RPMI7951 (cell line): ENCODE results near the gene CLIC5. TPM values are rescaled to one million over a fixed set of nuclear protein-coding genes. Genes with fewer than 3 reads are reported as not detected.

Source experiments
- DNase-seq: peaks from one replicate; pipeline ENCODE4 v3.0.0-alpha.2; 2012; ENCODE audit warnings: low read depth
- total RNA-seq: library from RNA; depleted of rRNA; stranded (reverse); fragments of >200 nt; shearing (Covaris generic); gene quantifications from 2 replicates; pipeline ENCODE4 v1.2.3, GENCODE V29; 2014; rRNA removed

CLIC5 gene
- total RNA-seq: 0.10 TPM in 1 of 2 replicates, not detected in the other

- DNase-seq: no peak
Observed at GRCh38 chr6:46015119-46015968, at the start of gene CLIC5. TSS of gene CLIC5 (minus strand) at chr6:46015860. CDS start at chr6:46015542, 318 bp downstream.

DNA sequence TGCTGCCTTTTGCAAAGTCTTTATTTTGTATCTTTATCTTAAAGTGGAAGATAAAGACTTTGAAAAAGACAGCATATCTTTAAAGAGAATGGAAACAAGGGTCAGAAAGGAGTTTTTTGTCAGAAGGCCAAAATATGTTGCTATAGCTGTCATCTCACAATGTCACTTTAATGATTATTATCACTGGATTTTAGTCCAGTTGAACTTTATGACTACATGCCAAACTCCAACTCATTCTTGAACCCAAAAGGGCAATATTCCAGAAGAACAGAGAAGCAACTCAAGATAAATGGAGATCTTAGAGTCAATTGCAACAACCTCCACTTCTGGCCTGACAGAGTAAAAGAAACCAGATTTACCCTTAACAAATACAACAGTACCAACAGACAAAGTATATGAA is 47.3 kb upstream of the CLIC5 start:
- no peak for DNase-seq

DNA sequence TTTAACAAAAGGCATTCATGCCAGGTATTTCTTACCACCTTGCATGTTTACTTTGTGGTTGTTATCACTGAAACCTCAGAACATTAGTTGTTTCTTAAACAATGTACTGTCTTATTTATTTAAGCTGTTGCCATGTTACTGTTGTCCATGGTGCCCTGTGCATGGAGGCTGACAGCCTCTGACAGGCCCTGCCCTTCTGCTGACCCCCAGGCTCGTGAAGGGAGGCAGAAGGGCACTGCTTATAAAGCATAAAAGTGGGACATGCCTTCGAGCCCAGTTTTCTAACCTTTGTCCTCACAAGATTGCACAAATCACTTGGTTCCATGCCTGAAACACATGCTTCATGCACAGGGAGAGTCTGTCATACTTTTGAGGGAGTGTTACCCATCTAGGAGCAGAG is 46.7 kb upstream of the CLIC5 start:
- DNase-seq: no peak

DNA sequence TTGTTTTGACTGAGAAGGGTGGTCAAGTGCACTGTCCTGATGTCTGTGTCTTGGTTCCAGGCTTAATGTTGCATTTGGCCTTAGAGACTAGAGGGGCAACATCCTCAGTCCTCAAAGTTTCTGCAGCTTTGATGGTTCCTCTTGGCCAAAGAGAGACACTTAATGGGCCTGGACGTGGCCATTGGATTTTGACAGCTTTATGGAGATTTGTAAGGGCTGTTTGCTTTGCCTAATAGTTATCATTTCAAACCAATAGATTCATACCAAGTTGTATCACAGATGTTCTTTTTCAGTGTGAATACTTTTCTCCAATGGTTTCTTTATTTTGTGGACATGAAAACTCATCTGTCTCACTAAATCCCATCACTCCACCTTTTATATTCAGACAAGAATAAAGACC is 45.8 kb upstream of the CLIC5 start:
- DNase-seq: no peak

DNA sequence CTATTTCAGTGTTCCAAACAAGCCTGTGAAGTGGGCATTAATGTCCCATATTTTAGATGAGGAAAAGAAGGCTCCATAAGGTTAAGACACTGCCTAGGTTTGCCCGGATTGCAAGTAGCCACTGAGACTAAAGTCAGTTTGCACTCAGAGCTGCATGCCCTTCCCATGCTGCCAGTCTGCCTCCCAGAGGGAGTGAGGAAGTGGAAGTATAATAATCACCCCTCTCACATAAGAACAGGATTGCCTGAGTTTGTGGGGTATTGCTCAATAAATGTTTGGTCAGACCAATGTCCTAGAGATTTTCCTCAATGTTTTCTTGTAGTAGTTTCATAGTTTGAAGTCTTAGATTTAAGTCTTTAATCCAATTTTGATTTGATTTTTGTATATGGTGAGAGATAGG is 43.9 kb upstream of the CLIC5 start:
- DNase-seq: no peak

DNA sequence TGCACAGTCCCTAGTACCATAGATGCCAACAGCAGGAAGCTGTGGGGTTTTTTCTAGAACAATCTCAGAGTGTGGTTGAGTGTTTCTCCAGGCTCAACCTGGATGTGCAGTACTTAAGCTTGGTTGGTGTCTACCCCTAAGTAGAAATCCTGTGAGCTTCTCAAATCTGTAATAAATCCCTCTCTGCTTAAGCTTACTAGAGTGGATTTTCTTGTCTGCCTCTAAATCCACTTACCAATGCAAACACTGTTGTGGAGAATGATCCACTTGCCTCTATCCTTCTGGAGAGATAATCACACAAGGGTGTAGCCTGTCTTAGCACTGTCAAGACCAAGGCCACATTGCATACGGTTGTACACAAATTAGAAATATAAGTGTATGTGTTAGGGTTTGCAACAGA is 43.3 kb upstream of the CLIC5 start:
- DNase-seq: no peak

GRCh38 chr6:46057792-46058191 is 42.1 kb upstream of the CLIC5 start:
- no peak for DNase-seq

DNA sequence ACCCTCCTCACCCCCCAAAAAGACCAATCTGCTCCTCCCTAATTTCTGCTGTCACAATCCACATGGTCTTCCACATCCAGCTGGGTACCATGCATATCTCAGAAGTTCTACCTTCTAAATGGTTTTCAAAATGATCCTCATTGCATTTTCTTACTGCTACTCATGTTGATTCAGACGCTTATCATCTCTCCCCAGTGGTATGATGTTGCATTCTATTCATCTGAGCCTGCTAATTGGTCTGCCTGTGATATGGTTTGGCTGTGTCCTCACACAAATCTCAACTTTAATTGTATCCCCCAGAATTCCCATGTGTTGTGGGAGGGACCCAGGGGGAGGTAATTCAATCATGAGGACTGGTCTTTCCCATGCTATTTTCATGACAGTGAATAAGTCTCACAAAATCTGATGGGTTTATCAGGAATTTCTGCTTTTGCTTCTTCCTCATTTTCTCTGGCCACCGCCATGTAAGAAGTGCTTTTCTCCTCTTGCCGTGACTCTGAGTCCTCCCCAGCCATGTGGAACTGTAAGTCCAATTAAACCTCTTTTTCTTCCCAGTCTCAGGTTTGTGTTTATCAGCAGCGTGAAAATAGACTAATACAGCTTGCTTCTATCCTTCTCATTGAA is 41.4 kb upstream of the CLIC5 start:
- DNase-seq: no peak

- no peak for DNase-seq
Observed at GRCh38 chr6:46054516-46054915, 38.9 kb upstream of the CLIC5 start.

DNA sequence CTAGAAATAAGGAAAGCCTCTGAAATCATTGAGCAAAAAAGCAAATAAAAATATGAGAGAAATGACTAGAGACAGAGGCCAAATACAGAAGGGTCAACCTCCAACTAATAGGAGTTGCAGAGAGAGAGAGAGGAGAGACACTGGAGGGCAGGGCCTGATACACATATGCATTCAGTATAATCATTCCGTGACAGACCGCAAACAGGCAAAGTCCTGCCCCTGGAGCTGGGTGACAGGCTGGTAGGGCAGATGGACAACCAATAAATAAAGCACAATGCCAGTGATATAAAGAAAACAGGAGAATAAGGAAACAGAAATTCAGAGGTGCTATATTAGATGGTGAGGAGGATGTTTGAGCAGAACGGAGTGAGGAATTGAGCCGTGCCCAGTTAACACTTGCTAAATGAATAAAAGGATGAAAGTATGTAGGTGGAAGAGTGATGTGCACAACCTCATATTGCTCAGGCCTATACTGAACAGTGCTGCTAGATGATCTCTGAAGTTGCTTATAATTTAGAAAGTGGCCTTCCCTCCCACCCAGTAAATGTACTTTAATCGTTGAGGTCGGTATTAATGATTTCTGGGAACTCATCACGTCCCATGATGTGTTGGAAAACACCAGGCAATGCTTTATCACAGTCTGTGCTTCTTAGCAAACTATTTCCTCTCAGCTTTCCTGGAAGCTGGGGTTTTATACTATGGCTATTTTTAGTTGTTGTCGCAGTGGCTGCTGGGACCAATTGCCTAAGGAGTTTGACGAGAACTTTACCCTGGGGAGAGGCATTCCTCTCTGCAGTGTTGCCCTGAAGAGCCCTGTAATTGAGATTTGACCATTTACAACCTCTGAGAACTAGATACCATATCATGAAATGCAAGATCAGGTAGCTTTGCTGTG is 37.6 kb upstream of the CLIC5 start:
- no peak for DNase-seq

- DNase-seq: no peak
Observed at GRCh38 chr6:46052479-46052878, 36.8 kb upstream of the CLIC5 start.

- DNase-seq: no peak
Observed at GRCh38 chr6:46051962-46052361, 36.3 kb upstream of the CLIC5 start.

- DNase-seq: no peak
Observed at GRCh38 chr6:46050845-46051405, 35.3 kb upstream of the CLIC5 start.

- no peak for DNase-seq
Observed at GRCh38 chr6:46048646-46049297, 33.1 kb upstream of the CLIC5 start.

- no peak for DNase-seq
Observed at GRCh38 chr6:46046558-46047174, 31.0 kb upstream of the CLIC5 start.

GRCh38 chr6:46044881-46045617 is 29.4 kb upstream of the CLIC5 start:
- DNase-seq: peak; percentile 87

DNA sequence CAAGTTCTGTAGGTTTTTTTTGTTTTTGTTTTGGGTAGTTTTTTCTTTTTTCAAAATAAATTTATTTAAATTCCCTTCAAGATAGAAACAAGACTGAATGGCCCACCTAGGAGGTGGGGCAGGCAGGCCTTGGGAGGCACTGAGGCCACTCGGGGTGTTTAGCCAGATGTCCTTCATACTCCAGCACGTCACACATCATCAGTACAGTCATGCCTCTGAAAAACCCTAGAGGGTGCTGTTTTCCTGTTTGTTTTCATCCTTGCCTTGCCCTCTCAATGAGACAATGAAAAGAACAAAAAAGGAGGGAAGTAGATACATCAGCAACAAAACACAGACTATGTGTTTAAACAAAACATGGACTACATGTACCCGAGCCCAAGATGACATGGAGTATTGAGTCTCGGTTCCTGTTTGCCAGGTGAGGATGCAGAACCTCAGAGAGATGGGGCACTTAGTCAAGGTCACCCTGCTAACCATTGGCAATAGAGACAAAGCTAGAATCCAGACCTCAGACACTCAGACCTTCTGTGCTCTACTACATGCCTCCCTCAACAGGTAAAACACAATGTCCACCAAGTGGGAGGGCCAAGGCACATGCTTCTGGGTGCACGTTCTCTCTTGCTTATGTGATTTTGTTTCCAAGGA is 26.8 kb upstream of the CLIC5 start:
- peak; percentile 64 for DNase-seq

DNA sequence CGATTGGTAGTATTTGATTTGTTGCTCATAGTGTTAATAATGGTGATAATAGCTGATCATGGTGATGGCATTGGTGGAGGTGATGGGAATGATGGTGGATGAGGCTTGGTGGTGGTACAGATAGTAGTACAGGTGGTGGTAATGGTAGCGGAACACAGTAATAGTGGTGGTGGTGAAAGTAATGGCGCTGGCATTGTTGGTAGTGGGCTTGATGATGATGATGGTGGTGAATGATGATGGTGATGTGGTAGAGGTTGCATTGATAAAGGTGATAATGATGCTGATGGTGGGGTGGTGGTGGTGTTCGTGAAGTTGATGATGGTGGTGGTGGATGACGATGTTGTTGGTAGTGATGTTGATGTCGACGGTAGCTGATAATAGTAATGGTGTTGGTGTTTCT is 24.6 kb upstream of the CLIC5 start:
- no peak for DNase-seq

- no peak for DNase-seq
Observed at GRCh38 chr6:46039646-46040045, 24.0 kb upstream of the CLIC5 start.

- DNase-seq: no peak
Observed at GRCh38 chr6:46036911-46037310, 21.3 kb upstream of the CLIC5 start.
